Hematopoietic multipotent progenitor cell treated with erythropoietin and hydrocortisone succinate and interleukin-3 and kit ligand, for 15 days (in vitro differentiated cells): ENCODE measurements around the gene LYZL4.

Source experiments
- DNase-seq: peaks from one replicate; pipeline ENCODE4 v3.0.0-alpha.2; 2015; ENCODE audit warnings: low spot score

The LYZL4 gene

DNA sequence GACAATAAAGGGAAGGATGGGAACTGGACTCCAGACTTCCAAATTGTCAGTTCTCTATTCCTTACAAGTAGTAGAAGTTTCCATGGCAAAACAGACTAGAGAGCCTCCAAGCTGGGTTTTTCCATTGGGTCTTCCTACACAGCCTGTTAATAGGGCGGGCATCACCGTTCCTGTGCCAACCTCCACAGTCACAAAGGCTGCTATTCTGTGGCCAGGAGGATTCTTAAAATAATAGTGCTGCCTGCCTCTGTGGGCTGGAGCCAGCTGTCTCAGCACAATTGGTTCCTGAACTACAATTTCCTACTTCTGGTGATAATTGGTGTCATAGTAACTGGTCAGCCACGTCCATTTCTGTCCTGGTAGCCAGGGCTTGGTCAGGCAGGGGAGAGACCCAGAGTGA, 38.6 kb downstream of the LYZL4 start:
- no peak for DNase-seq

DNA sequence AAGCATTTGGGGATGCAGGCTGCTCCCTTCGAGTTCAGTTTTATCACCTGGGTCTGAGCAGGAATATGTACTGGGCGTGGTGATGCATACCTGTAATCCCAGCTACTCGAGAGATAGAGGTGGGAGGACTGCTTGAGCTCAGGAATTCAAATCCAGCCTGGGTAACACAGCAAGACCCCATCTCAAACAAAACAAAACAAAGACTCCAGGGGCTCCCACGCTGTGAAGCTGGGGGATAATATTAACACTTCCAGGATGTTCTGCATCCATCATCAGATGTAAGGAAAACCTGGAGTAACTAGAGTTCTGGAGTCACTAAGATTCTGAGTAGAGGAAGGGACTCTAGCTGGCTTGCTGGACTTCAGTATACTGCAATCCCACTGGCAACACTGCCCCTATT, 40.6 kb downstream of the LYZL4 start:
- no peak for DNase-seq

DNA sequence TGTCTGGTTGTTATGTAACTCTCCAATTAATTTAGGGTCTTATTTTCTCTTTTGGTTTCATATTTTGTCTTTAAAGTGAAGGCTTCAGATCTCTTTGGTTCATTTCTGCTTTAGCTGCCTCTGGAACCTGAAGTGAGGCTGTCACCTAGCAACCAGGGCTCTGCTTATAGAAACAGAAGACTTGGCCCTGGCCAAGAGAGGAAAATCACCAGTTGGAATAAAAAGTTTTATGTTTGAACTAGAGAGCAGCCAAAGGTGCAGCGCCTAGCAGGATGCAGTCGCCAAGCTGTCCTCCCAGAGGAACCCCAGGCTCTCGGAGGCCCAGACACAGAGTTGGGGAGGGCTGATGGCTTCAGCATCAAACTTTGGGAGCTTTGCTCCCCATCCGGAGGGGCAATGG, 41.1 kb downstream of the LYZL4 start:
- DNase-seq, result no peak

DNA sequence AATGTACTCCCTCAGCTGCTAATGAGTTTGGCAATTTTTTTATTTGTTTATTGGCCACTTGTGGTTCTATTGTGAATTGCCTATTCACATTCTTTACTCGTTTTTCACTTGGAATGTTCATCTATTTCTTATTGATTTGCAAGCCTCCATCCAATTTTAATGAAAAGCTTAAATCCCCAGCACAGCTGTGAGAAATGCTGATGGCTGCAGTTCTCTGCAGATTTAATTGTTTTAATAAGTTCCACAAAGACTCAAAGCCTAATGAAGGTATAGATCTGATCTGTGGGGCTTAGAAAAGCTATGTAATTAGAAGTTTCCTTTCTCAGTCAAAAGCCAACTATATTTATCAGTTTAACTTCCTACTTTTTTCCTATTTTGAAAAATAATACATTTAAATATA, 41.5 kb downstream of the LYZL4 start:
- DNase-seq, result no peak

GRCh38 chr3:42367903-42368302, 42.5 kb downstream of the LYZL4 start:
- no peak for DNase-seq

GRCh38 chr3:42366550-42366949, 43.9 kb downstream of the LYZL4 start:
- no peak for DNase-seq

DNA sequence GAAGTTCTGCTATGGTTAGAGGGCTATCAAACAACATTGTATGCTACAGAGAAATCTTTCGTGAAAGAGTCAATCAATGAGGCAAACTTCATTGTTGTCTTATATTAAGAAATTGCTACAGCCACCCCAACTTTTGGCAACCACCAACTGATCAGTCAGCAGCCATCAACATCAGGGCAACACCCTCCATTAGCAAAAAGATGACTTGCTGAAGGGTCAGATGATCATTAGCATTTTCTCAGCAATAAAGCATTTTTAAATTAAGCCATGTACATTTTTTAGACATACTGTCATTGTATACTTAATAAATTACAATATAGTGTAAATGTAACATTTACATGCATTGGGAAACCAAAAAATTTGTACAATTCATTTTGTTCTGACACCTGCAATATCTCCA, 53.1 kb downstream of the LYZL4 start:
- no peak for DNase-seq

- no peak for DNase-seq
Measured at GRCh38 chr3:42355612-42356011, 54.8 kb downstream of the LYZL4 start.

DNA sequence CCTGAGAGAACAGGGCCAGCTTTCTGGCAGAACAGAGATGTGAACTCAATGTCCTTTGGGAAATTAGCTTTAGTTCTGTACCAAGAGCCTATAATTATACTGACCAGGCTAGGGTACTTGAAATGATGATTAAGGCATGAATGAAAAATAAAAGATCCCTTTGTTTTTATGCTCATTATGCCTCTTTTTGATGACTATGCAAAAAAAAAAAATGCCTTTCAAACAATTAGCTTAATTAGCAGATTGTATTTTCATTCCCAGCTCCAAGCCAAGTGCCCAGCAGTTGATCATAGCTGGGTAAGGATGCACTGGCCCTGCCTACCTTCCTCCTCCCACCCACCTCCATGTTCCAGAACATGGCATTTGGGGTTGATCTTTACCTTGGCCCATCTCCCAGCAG, 56.8 kb downstream of the LYZL4 start:
- no peak for DNase-seq

- DNase-seq, result no peak
Measured at GRCh38 chr3:42351207-42351606, 59.2 kb downstream of the LYZL4 start.

GRCh38 chr3:42349765-42350594, 60.4 kb downstream of the LYZL4 start:
- no peak for DNase-seq

GRCh38 chr3:42347928-42348327, 62.5 kb downstream of the LYZL4 start:
- DNase-seq, result no peak
